GM12878 (cell line): Measurements from ENCODE around the gene SELENOW. TPM values are rescaled to one million over a fixed set of nuclear protein-coding genes. Genes with fewer than 3 reads are reported as not detected.
"Not testable (repeated sequence)": the region's sequence is repeated elsewhere in the genome, so short reads cannot be mapped to it uniquely, and the experiment has no call there.

Experiments used
- ATAC-seq: fragments of 200-7000 bp; cut with Tn5 transposase; 3 replicates; pipeline ENCODE4 v1.9.1; 2020; ENCODE audit warnings: mild to moderate bottlenecking, moderate library complexity
- BruUV-seq: library from RNA; stranded (reverse); fragments of 400-500 nt; replicated peaks from 2 replicates; lab custom pipeline; 2021; lab: Mats Ljungman, UMichigan
- CTCF ChIA-PET: fragments of 300-600 bp; sonication (Branson Sonifier 250); formaldehyde crosslinking; extraction: SDS; loops from one replicate; lab custom pipeline; 2021; ENCODE audit warnings: inconsistent platforms; lab: Yijun Ruan, JAX
- POLR2A ChIA-PET: fragments of 350-600 bp; formaldehyde crosslinking; extraction: SDS; loops from one replicate; lab custom pipeline; 2021; ENCODE audit warnings: inconsistent platforms; lab: Charles Lee
- RAD21 ChIA-PET: fragments of 300-600 bp; sonication (Branson Sonifier 250); formaldehyde crosslinking; loops from one replicate; lab custom pipeline; 2023; ENCODE audit warnings: antibody characterized with exemption; ENCODE audit not compliant: unreplicated experiment; lab: Charles Lee
- SMC1A ChIA-PET: fragments of 300-600 bp; sonication (Branson Sonifier 250); formaldehyde crosslinking; loops from one replicate; lab custom pipeline; 2023; ENCODE audit not compliant: unreplicated experiment, uncharacterized antibody; lab: Charles Lee
- DNase-seq: peaks from one replicate; pipeline ENCODE4 v3.0.0-alpha.2; 2011; ENCODE audit warnings: low read depth, low spot score
- FAIRE-seq: peaks from 3 replicates; lab custom pipeline; 2011; peaks lifted over from hg19 to GRCh38; lab: Jason Lieb, UNC
- H2AFZ ChIP-seq: 2 replicates; pipeline ENCODE4 v1.6.0; 2011; ENCODE audit warnings: low read depth, low read length, control low read depth; ENCODE audit not compliant: control insufficient read depth
- H3K27ac ChIP-seq: 2 replicates; pipeline ENCODE4 v1.5.1; 2011; ENCODE audit warnings: control low read depth; ENCODE audit not compliant: control insufficient read depth, insufficient read depth
- H3K27me3 ChIP-seq, 2 experiments: replicated peaks in 1 of 2; 2 replicates each; pipeline versions ENCODE4 v1.6.0 to v1.6.1; 2011; ENCODE audit warnings: low read length in 1 of 2; ENCODE audit not compliant: control insufficient read depth in 2 of 2, insufficient read depth in 2 of 2
- H3K36me3 ChIP-seq, 2 experiments: 2 replicates each; pipeline ENCODE4 v1.5.1; 2011; ENCODE audit warnings: low read length in 1 of 2; ENCODE audit not compliant: control insufficient read depth in 2 of 2, insufficient read depth in 2 of 2
- H3K4me1 ChIP-seq: 2 replicates; pipeline ENCODE4 v1.6.1; 2011; ENCODE audit warnings: mild to moderate bottlenecking, low read length, moderate library complexity, mixed read lengths; ENCODE audit not compliant: control insufficient read depth, insufficient read depth
- H3K4me2 ChIP-seq: 2 replicates; pipeline ENCODE4 v1.6.0; 2011; ENCODE audit warnings: control low read depth; ENCODE audit not compliant: control insufficient read depth, insufficient read depth
- H3K4me3 ChIP-seq: fragments of 200-600 bp; sonication (generic); 2 replicates; pipeline ENCODE4 v1.5.1; 2016
- H3K79me2 ChIP-seq: 2 replicates; pipeline ENCODE4 v1.6.0; 2011; ENCODE audit warnings: low read length; ENCODE audit not compliant: control insufficient read depth, insufficient read depth
- H3K9ac ChIP-seq: 2 replicates; pipeline ENCODE4 v1.8.0; 2011; ENCODE audit warnings: low read length, control low read depth, mixed read lengths; ENCODE audit not compliant: control insufficient read depth, insufficient read depth
- H3K9me3 ChIP-seq: replicated peaks from 3 replicates; pipeline ENCODE4 v1.5.1; 2011; ENCODE audit warnings: mild to moderate bottlenecking, low read length; ENCODE audit not compliant: control insufficient read depth, insufficient read depth
- H4K20me1 ChIP-seq: 2 replicates; pipeline ENCODE4 v1.6.0; 2011; ENCODE audit not compliant: control insufficient read depth, insufficient read depth
- WGBS: methylation state at CpG from one replicate; pipeline ENCODE4 v1.1.6; 2016; ENCODE audit warnings: low lambda C conversion rate; ENCODE audit not compliant: insufficient replicate concordance, insufficient coverage; ENCODE audit errors: missing lambda C conversion rate; 5-methylcytosine and 5-hydroxymethylcytosine counted together
- in situ Hi-C: fragments of 300-500 bp; cut with MboI; formaldehyde crosslinking; loops from 9 replicates; pipeline ENCODE4 v1.14.3; 2018; ENCODE audit warnings: mixed read lengths
- intact Hi-C: fragments of 100-400 bp; cut with micrococcal nuclease; formaldehyde crosslinking; loops from one replicate; pipeline ENCODE4 v1.14.2; 2022; ENCODE audit not compliant: unreplicated experiment
- polyA plus RNA-seq, 11 experiments: library from polyadenylated mRNA; depleted of rRNA in 4 of 11; unstranded in 6 of 11; stranded (reverse) in 5 of 11; fragments of >200 nt; fragmentation: Nextera tagmentation in 4 of 11; fragmentation: Illumina TruSeq in 1 of 11; extraction: Ambion mirVana in 4 of 11; extraction: Trizol in 1 of 11; gene quantifications; 1 replicate in 1 of 11; 2 replicates in 10 of 11; pipeline versions ENCODE4 v1.2.1 to v1.2.3, GENCODE V29; 2011 to 2016; ENCODE audit warnings: inconsistent platforms in 2 of 11, missing spikeins in 2 of 11, low read depth in 1 of 11
- total RNA-seq, 4 experiments: library from RNA; depleted of rRNA in 3 of 4; stranded (reverse); fragments of >200 nt in 3 of 4; fragmentation: Illumina TruSeq in 1 of 4; extraction: Trizol in 1 of 4; gene quantifications; 2 replicates each; pipeline versions ENCODE4 v1.2.1 to v1.2.3, GENCODE V29; 2013 to 2021

The SELENOW gene
- total and polyA plus RNA-seq, 10 of the 15 experiments (the other 5 are each of a cell fraction or from before 2014, with no cell fraction given): 53.3 to 186 (median 101) TPM

DNA sequence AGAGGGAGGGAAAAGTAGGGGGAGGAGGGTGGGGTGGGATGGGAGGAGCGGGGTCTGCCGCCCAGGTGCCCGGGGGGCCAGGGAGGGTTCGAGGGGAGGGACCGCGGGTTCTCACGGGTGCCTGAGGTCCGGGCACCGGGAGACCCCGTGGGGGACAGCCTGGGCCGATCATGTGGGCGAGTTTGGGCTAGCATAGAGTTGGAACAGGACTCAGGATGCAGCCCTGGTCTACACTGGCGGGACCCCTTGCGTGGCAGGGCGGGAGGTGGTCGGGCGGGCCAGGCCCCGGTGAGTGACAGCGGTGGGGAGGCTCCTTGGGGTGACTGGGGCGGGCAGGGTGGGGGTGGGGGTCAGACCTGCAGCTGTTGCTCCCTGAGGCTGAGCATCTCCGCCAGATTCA is 24.6 kb downstream of the SELENOW start:
- intact Hi-C loops, SMC1A ChIA-PET, CTCF ChIA-PET, POLR2A ChIA-PET, RAD21 ChIA-PET, H3K79me2 ChIP-seq, H3K4me2 ChIP-seq, ATAC-seq, H2AFZ ChIP-seq, DNase-seq, in situ Hi-C loops, BruUV-seq, H3K9me3 ChIP-seq, H3K36me3 ChIP-seq, H3K4me3 ChIP-seq, H3K27me3 ChIP-seq, H3K4me1 ChIP-seq, H4K20me1 ChIP-seq, H3K27ac ChIP-seq, H3K9ac ChIP-seq, FAIRE-seq: not testable (repeated sequence)
- WGBS: 35% methylated on average over 9 of the region's 21 CpGs

DNA sequence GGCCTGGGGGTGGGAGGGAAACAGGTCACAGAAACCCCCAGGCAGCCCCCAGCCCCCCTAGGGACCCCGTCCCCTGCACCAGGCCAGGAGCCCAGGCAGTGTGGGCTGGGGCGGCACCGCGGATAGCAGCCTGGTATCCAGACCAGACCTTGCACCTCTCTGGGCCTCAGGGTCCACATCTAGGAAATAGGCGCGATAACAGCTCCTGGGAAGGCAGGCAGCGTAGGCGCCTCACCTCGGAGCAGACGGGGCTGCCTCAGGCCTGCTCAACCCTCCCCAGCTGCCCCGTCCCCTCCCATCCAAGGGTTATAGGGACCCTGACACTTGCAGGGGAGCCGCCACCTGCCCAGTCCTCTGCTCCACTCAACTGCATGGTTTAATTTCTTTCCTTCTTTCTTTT is 25.2 kb downstream of the SELENOW start:
- H3K4me3 ChIP-seq, H3K27ac ChIP-seq, H3K36me3 ChIP-seq, H3K9me3 ChIP-seq, CTCF ChIA-PET, DNase-seq, H2AFZ ChIP-seq, intact Hi-C loops, ATAC-seq, FAIRE-seq, POLR2A ChIA-PET, RAD21 ChIA-PET, H3K27me3 ChIP-seq, SMC1A ChIA-PET, H3K9ac ChIP-seq, H4K20me1 ChIP-seq, BruUV-seq, H3K4me1 ChIP-seq, in situ Hi-C loops, H3K4me2 ChIP-seq, H3K79me2 ChIP-seq: not testable (repeated sequence)
- 85% methylated on average over 7 of the region's 12 CpGs for WGBS

DNA sequence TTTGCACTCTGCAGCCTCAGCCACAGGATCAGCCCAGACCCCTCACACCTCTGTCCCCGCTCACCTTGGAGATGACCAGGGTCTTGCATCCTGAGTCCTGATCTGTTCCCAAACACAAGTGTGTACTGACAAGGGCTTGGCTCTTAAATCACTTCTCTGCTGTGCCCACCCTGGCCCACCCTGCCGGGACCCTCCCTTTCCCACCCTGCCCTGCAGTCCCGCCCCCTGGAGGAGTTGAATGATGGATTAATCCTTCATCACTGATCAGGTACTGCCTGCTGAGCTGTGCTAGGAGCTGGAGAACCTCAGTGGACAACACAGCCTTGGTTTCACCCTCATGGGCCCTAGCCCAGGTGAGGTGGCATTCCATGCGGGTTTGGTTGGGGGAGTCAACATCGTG is 25.9 kb downstream of the SELENOW start, which contains the start of gene TPRX1:
TSS of gene TPRX1 (minus strand) at position 101 of the 400 bp plus-strand sequence. CDS start at position 89, 12 bp downstream.
- H3K27ac ChIP-seq, H3K27me3 ChIP-seq, H3K79me2 ChIP-seq, ATAC-seq, intact Hi-C loops, H3K4me3 ChIP-seq, BruUV-seq, H3K9me3 ChIP-seq, H3K9ac ChIP-seq, POLR2A ChIA-PET, H3K4me1 ChIP-seq, in situ Hi-C loops, H3K36me3 ChIP-seq, DNase-seq, SMC1A ChIA-PET, FAIRE-seq, H3K4me2 ChIP-seq, RAD21 ChIA-PET, CTCF ChIA-PET, H2AFZ ChIP-seq, H4K20me1 ChIP-seq: not testable (repeated sequence)
- WGBS: 24% methylated on average over 4 of the region's 5 CpGs
